Skeletal muscle satellite cell (primary cell): Measurements from ENCODE around the gene PSMG4.
A peak's percentile ranks its signal among the peaks of the same experiment; 100 is the strongest.

Experiments used
- H3K27me3 ChIP-seq: 2 replicates; pipeline ENCODE4 v1.7.0; 2013; ENCODE audit warnings: low read length; ENCODE audit not compliant: control insufficient read depth, insufficient read depth
- H3K36me3 ChIP-seq: 2 replicates; pipeline ENCODE4 v1.7.0; 2013; ENCODE audit warnings: mild to moderate bottlenecking, control low read depth, low read length; ENCODE audit not compliant: insufficient read depth
- H3K4me1 ChIP-seq: 2 replicates; pipeline ENCODE4 v1.7.0; 2013; ENCODE audit warnings: low read length; ENCODE audit not compliant: control insufficient read depth, insufficient read depth
- H3K4me2 ChIP-seq: 2 replicates; pipeline ENCODE4 v1.7.0; 2013; ENCODE audit warnings: mild to moderate bottlenecking, low read length
- H3K4me3 ChIP-seq: 2 replicates; pipeline ENCODE4 v1.7.0; 2013; ENCODE audit warnings: low read length
- H3K9ac ChIP-seq: 2 replicates; pipeline ENCODE4 v1.7.0; 2013; ENCODE audit warnings: mild to moderate bottlenecking, low read depth, low read length, moderate library complexity
- H3K9me3 ChIP-seq: replicated peaks from 2 replicates; pipeline ENCODE4 v1.7.0; 2013; ENCODE audit warnings: mild to moderate bottlenecking, control low read depth, low read length

Gene PSMG4

DNA sequence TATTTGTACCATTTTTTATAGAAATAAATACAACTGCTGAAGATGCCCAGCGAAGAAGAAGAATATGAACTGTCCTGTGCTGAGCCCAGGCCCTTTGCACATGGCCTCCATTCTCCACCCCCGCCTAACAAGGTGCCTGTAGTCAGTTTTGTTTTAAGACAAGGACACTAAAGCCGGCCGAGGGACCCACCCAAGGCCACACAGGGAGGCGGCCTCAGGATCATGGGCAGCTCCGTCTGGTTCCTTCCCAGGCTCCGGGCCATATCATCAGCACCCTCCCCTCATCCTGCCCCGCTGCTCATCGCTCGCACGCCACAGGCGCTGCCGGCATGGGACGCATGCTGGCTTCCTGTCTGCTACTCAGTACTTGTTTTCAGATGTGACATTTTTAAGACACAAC is 21.3 kb downstream of the PSMG4 start:
- H3K36me3 ChIP-seq: no peaks in the 10 kb centered on the region

DNA sequence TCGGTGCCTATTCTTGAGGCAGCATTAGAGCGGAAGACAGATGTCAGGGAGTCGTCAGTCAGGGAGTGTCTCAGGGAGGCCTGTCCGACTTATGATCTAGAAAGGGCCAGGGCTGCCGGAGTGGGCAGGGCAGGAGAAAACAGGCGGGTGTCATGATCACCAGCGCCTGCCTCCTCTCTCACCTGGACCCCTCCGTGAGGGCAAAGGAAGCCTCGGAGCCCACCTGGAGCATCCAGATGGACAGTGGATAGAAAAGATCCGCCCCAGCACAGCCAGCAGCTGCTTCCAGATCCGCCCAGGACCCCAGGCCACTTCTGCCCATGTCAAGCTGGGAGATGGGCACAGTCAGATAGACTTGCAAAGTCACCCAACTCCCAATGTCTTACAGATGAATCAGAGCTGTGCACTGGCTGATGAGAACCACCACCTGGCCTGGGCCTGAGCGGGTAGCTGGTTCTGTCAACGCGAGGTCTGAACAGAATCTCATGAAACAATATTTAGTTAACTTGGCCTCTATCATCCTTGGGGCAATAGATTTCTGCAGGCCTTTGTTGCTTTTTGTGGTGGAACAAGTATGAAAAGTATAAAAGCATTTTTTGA is 22.2 kb downstream of the PSMG4 start:
- no peak overlapping the region for H3K4me3 ChIP-seq
- no peaks in the 10 kb centered on the region for H3K9me3 ChIP-seq
- H3K4me2 ChIP-seq: no peak overlapping the region
- H3K4me1 ChIP-seq: peaks cover 22% of the 10 kb centered on the region
- peak overlapping the region; percentile 41 for H3K9ac ChIP-seq
- no peaks in the 10 kb centered on the region for H3K27me3 ChIP-seq
- no peaks in the 10 kb centered on the region for H3K36me3 ChIP-seq

More for the DNA sequence above, 21.3 kb downstream of the PSMG4 start:
- Histone ChIP-seq H3K4me3 (no peak overlapping the region), H3K27me3 (no peaks in the 10 kb centered on the region), H3K4me1 (peaks cover 22% of the 10 kb centered on the region), H3K9me3 (no peaks in the 10 kb centered on the region), H3K9ac (no peak overlapping the region), H3K4me2 (no peak overlapping the region)

DNA sequence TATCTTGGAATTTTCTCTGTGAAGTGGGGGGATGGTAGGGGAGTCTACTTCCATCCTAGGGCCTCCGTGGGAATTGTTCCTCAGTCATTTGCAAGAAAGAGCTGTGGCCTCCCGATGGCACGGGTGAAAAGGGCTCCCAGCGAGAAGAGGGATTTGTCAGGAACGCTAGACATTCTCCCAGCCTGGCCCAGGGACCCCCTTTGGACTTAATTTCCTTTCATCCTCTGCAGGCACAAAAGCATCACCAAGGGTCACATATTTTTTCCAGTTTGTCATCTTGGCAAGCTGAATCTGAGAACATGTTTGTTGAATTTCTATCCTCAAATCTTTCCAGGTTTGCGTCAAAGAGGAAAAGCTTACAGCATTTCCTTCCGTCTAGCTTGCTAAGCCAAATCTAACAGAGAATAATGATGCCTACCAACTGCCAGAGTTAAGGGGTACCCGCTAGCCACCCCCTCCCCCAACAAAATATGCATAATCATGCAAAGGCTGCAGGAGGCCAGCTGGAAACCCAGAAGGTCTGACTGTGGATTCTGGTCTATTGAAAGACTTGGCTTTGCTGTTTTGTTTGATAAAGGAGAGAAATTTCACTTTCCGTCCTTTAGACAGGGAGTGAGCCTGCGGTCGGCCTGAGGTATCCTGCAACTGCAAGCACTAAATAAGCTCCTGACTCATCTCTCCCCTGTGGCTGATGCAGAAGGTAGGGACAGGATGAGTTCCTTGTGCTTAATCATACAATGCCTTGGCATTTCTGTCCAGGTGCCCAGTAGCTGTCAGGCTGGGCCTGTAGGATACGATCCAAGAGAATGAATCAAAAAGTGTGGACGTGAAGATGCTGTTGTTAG is 23.1 kb downstream of the PSMG4 start:
- H3K9me3 ChIP-seq: no peaks in the 10 kb centered on the region
- H3K36me3 ChIP-seq: no peaks in the 10 kb centered on the region
- no peaks in the 10 kb centered on the region for H3K27me3 ChIP-seq
- H3K4me3 ChIP-seq: no peak overlapping the region
- H3K9ac ChIP-seq: peak overlapping the region; percentile 41
- peaks cover 22% of the 10 kb centered on the region for H3K4me1 ChIP-seq
- H3K4me2 ChIP-seq: peak overlapping the region; percentile 60

DNA sequence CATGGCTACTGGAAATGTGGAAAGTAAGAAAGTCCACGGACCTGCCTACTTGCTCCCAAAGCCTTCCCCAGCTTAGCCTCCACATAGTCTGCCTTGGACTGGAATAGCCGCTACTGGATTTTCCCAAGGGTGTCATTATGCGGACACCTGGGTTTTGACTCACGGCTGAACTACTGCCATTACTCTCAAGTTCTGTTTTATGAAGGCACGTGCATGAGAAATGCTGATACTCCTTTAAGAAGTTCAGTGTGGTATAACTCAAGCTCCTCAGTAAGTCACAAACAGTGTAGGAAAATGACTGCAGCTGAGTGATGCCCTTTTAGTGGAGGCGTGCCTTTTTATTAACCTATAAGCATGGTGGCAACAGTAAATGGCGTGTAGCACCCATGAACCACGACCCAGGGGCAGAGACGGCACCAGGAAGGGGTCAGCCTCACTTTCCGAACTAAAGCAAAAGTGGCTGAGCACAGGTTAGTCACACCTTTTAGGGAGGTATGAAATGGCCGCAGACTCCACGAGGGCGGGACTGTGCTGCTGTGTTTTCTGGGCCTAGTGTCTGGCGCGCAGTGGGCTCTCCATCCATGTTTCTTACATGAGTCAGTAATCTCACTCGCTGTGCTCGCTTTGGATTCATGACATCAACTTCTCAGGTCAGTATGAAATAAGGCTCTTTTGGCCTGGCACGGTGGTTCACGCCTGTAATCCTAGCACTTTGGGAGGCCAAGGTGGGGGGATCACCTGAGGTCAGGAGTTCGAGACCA is 23.9 kb downstream of the PSMG4 start:
- H3K9me3 ChIP-seq: no peaks in the 10 kb centered on the region
- H3K36me3 ChIP-seq: no peaks in the 10 kb centered on the region
- peaks cover 22% of the 10 kb centered on the region for H3K4me1 ChIP-seq
- no peak overlapping the region for H3K4me3 ChIP-seq
- H3K4me2 ChIP-seq: peak overlapping the region; percentile 60
- no peaks in the 10 kb centered on the region for H3K27me3 ChIP-seq
- H3K9ac ChIP-seq: no peak overlapping the region

DNA sequence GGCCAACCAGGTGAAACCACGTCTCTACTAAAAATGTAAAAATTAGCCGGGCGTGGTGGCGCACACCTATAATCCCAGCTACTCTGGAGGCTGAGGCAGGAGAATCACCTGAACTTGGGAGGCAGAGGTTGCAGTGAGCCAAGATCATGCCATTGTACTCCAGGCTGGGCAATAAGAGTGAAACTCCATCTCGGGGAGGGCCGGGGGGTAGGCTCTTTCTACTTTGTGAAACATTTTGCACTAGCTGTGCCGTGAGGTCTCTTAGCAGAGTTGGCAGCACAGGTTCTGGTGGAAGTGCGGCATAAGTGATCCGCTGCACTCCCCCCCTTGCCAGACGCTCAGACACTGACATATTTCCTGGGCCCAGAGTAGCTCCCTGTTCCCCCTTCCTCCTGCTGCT is 24.5 kb downstream of the PSMG4 start:
- Histone ChIP-seq H3K36me3 (no peaks in the 10 kb centered on the region), H3K9me3 (no peaks in the 10 kb centered on the region), H3K4me2 (no peak overlapping the region), H3K9ac (no peak overlapping the region), H3K4me3 (no peak overlapping the region), H3K4me1 (peaks cover 22% of the 10 kb centered on the region), H3K27me3 (no peaks in the 10 kb centered on the region)

DNA sequence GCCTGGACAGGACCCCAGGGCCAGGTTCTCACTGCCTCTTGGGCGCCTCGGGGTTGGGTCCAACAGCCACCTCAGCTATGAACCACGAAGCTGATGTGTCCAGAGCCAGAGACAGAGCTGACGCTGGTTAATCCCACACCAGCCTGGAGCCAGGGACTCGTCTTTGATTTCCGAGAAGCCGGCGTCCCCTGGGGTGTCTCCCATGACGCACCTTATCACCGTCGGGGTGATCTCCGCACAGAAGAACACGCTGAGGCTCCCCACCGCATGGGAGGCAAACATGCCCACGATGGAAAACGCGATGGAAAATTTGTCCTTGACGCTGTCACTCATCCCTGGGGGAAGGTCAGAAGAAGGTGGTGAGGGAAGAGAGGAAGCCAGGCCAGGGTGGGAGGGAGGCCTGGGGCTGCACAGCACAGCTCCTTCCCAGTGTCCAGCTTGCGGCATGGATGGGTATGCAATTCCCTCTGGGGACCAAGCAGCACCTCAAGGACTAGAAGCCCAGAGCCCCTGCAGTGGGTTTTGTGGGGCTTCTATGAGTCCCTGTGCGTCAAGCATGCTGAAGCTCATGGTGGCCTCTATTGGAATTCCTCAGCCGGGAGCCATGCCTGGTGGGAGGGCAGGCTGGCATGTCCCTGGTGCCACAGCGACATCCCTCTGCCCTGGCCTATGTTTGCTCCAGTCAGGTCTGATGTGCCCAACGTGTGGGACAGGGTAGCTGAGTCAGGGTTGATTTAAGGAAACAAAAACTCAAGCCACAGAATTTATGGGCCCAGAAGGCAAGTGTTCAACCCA is 25.1 kb downstream of the PSMG4 start:
- Histone ChIP-seq H3K4me1 (peaks cover 22% of the 10 kb centered on the region), H3K9ac (no peak overlapping the region), H3K9me3 (no peaks in the 10 kb centered on the region), H3K4me2 (no peak overlapping the region), H3K27me3 (no peaks in the 10 kb centered on the region), H3K4me3 (no peak overlapping the region), H3K36me3 (no peaks in the 10 kb centered on the region)

DNA sequence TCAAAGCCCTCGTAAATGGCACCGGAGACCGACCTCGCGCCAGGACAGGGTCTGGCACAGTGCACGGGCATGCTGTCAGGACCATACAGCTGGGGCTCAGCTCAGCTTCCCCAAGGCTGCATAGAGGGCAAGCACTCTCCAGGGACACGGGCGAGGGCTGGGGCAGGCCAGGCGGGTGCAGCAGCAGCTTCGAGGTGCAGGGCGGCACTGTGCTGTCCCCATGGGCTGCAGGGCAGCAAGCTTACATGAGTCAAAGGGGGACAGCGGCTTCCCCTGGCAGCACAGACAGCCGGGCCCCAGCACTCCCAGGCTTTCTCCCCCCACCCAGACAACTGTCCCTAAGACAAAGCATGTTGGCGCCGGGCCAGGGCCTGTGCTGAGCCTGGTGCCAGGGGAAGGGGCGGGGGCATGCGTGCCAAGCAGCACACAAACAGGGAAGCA is 25.7 kb downstream of the PSMG4 start:
- Histone ChIP-seq H3K9me3 (no peaks in the 10 kb centered on the region), H3K4me3 (no peak overlapping the region), H3K4me2 (no peak overlapping the region), H3K4me1 (peaks cover 22% of the 10 kb centered on the region), H3K27me3 (no peaks in the 10 kb centered on the region), H3K36me3 (no peaks in the 10 kb centered on the region), H3K9ac (no peak overlapping the region)

DNA sequence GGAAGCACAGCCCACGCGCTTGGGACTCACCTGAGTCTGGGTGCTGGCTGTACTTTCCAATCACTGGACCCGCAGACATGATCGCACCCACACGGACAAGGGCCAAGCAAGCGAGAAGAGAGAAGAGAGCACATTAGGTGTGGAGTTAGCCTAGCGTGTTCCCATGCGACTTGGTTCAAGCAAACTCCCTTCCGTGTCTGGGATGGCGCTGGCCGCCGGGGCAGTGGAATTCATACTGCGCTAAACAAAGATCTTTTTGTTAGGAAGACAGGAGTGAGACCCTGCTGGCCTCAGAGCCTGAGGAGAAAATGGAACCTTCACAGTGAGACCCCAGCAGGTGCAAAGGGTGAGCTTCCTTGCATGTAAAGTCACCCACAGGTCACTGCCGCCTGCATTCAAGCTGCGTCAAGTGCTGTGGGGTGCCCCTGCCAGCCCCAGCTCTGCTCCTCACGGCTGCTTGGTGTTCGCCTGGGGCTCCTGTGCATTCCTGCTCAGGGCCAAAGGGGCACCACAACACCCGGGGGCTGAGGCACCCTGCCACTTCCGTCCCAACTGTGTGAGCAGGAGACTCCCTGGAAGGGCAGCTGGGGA is 26.4 kb downstream of the PSMG4 start:
- Histone ChIP-seq H3K36me3 (no peaks in the 10 kb centered on the region), H3K4me2 (no peak overlapping the region), H3K4me3 (no peak overlapping the region), H3K9me3 (no peaks in the 10 kb centered on the region), H3K9ac (no peak overlapping the region), H3K4me1 (peaks cover 22% of the 10 kb centered on the region), H3K27me3 (no peaks in the 10 kb centered on the region)

DNA sequence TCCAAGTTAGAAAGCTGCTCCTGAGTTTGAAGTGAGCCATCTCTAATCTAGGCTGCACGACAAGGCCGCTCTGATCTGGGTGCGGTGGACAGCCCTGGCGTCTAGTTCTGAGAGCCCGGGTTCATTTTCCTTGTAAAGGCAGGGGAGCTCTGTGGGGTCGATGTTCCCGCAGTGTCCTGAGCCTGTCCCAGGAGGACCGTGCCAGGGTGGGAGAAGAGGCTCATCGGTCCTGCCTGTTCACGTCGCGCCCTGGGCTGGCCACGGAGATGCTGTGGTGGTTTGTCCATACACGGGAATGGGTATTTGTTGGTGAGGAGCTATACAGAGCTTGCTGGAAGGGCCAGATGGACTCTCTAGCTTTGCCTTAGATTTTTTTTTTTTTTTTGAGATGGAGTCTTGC is 27.0 kb downstream of the PSMG4 start:
- no peaks in the 10 kb centered on the region for H3K27me3 ChIP-seq
- peaks cover 22% of the 10 kb centered on the region for H3K4me1 ChIP-seq
- H3K36me3 ChIP-seq: no peaks in the 10 kb centered on the region
- no peak overlapping the region for H3K4me3 ChIP-seq
- no peaks in the 10 kb centered on the region for H3K9me3 ChIP-seq
- H3K9ac ChIP-seq: no peak overlapping the region
- H3K4me2 ChIP-seq: no peak overlapping the region

DNA sequence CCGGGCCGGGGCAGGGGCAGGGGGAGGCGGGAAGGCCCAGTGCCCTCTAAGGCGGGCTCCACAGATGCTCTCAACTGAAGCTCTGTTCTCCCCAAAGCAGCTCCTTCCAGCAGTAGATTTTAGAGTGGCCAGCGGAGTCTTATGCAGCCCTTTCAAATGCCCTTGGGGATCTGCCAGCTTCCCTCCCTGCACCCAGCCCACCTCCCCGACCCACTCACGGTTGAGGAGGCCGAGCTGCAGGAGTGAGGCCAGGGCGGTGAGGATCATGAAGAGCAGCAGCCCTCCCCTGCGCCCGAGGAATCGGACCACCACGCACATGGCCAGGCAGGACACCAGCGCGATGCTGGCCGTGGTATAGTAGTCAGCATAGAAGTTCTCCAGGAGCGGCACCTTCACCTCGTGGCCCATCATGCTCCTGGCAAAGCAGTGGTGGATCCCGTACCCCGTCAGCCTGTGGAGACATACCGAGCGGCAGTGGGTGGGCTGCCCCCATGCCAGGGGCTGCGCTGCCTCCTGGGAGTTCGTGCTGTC is 28.0 kb downstream of the PSMG4 start:
- H3K36me3 ChIP-seq: no peaks in the 10 kb centered on the region
- no peak overlapping the region for H3K9ac ChIP-seq
- H3K4me2 ChIP-seq: no peak overlapping the region
- H3K4me1 ChIP-seq: peaks cover 13% of the 10 kb centered on the region
- no peaks in the 10 kb centered on the region for H3K9me3 ChIP-seq
- H3K4me3 ChIP-seq: no peak overlapping the region
- H3K27me3 ChIP-seq: no peaks in the 10 kb centered on the region
